Measurements from ENCODE around the gene DSTN. TPM values are rescaled to one million over a fixed set of nuclear protein-coding genes. Genes with fewer than 3 reads are reported as not detected.

DSTN gene
- total RNA-seq, 2 experiments from 2014 or later, result 91.2 to 94.3 TPM

GRCh38 chr20:17637985-17638640, 68.2 kb downstream of the DSTN start:
- no peaks in the 10 kb centered on the region for H3K9me3 Mint-ChIP-seq
- H3K4me1 Mint-ChIP-seq (ENCODE audit: low read depth), result no peaks in the 10 kb centered on the region
- intact Hi-C loops (cut with micrococcal nuclease), result no loop called here
- CTCF ChIA-PET, result no interaction called here
- H3K36me3 Mint-ChIP-seq, result peaks cover 5% of the 10 kb centered on the region
- no peak for DNase-seq
- no peak overlapping the region for H3K27ac Mint-ChIP-seq
- POLR2A ChIA-PET, result no interaction called here
- no peak overlapping the region for H3K4me3 Mint-ChIP-seq
- H3K27me3 Mint-ChIP-seq, result no peaks in the 10 kb centered on the region

GRCh38 chr20:17638835-17639407, 69.0 kb downstream of the DSTN start:
- no peaks in the 10 kb centered on the region for H3K9me3 Mint-ChIP-seq
- POLR2A ChIA-PET, result no interaction called here
- peaks cover 1% of the 10 kb centered on the region for H3K36me3 Mint-ChIP-seq
- DNase-seq, result no peak
- CTCF ChIA-PET, result no interaction called here
- H3K4me3 Mint-ChIP-seq, result no peak overlapping the region
- H3K4me1 Mint-ChIP-seq (ENCODE audit: low read depth), result no peaks in the 10 kb centered on the region
- H3K27me3 Mint-ChIP-seq, result no peaks in the 10 kb centered on the region
- no peak overlapping the region for H3K27ac Mint-ChIP-seq
- intact Hi-C loops (cut with micrococcal nuclease), result no loop called here

- no peaks in the 10 kb centered on the region for H3K36me3 Mint-ChIP-seq
- H3K4me3 Mint-ChIP-seq, result no peak overlapping the region
- no peak overlapping the region for H3K27ac Mint-ChIP-seq
- ChIA-PET CTCF (no interaction called here), POLR2A (no interaction called here)
- intact Hi-C loops (cut with micrococcal nuclease), result no loop called here
- DNase-seq, result no peak
- no peaks in the 10 kb centered on the region for H3K4me1 Mint-ChIP-seq (ENCODE audit: low read depth)
- H3K27me3 Mint-ChIP-seq, result no peaks in the 10 kb centered on the region
- no peaks in the 10 kb centered on the region for H3K9me3 Mint-ChIP-seq
These were observed 70.4 kb downstream of the DSTN start for GRCh38 chr20:17640146-17640874.

GRCh38 chr20:17640875-17641378, 71.1 kb downstream of the DSTN start:
- Mint-ChIP-seq H3K9me3 (no peaks in the 10 kb centered on the region), H3K36me3 (no peaks in the 10 kb centered on the region), H3K4me1 (ENCODE audit: low read depth) (no peaks in the 10 kb centered on the region), H3K4me3 (no peak overlapping the region), H3K27ac (no peak overlapping the region), H3K27me3 (no peaks in the 10 kb centered on the region)
- POLR2A ChIA-PET, result no interaction called here
- intact Hi-C loops (cut with micrococcal nuclease), result no loop called here
- DNase-seq, result no peak
- CTCF ChIA-PET, result no interaction called here

- H3K4me1 Mint-ChIP-seq (ENCODE audit: low read depth), result no peaks in the 10 kb centered on the region
- no peak for DNase-seq
- POLR2A ChIA-PET, result no interaction called here
- intact Hi-C loops (cut with micrococcal nuclease), result no loop called here
- CTCF ChIA-PET, result no interaction called here
- no peak overlapping the region for H3K27ac Mint-ChIP-seq
- no peak overlapping the region for H3K4me3 Mint-ChIP-seq
- no peaks in the 10 kb centered on the region for H3K36me3 Mint-ChIP-seq
- H3K9me3 Mint-ChIP-seq, result no peaks in the 10 kb centered on the region
- H3K27me3 Mint-ChIP-seq, result no peaks in the 10 kb centered on the region
These were observed 71.7 kb downstream of the DSTN start for GRCh38 chr20:17641520-17641964.

GRCh38 chr20:17641993-17642392, 72.1 kb downstream of the DSTN start:
- ChIA-PET POLR2A (no interaction called here), CTCF (no interaction called here)
- H3K27me3 Mint-ChIP-seq, result no peaks in the 10 kb centered on the region
- H3K9me3 Mint-ChIP-seq, result no peaks in the 10 kb centered on the region
- no peak overlapping the region for H3K4me3 Mint-ChIP-seq
- intact Hi-C loops (cut with micrococcal nuclease), result no loop called here
- no peaks in the 10 kb centered on the region for H3K4me1 Mint-ChIP-seq (ENCODE audit: low read depth)
- no peaks in the 10 kb centered on the region for H3K36me3 Mint-ChIP-seq
- DNase-seq, result no peak
- H3K27ac Mint-ChIP-seq, result no peak overlapping the region

GRCh38 chr20:17642404-17643269, 72.8 kb downstream of the DSTN start:
- no peaks in the 10 kb centered on the region for H3K27me3 Mint-ChIP-seq
- CTCF ChIA-PET, result no interaction called here
- intact Hi-C loops (cut with micrococcal nuclease), result no loop called here
- H3K4me3 Mint-ChIP-seq, result no peak overlapping the region
- H3K4me1 Mint-ChIP-seq (ENCODE audit: low read depth), result no peaks in the 10 kb centered on the region
- no peak for DNase-seq
- H3K27ac Mint-ChIP-seq, result no peak overlapping the region
- POLR2A ChIA-PET, result no interaction called here
- no peaks in the 10 kb centered on the region for H3K9me3 Mint-ChIP-seq
- H3K36me3 Mint-ChIP-seq, result no peaks in the 10 kb centered on the region

- intact Hi-C loops (cut with micrococcal nuclease), result no loop called here
- POLR2A ChIA-PET, result no interaction called here
- no peaks in the 10 kb centered on the region for H3K36me3 Mint-ChIP-seq
- no peaks in the 10 kb centered on the region for H3K4me1 Mint-ChIP-seq (ENCODE audit: low read depth)
- no peaks in the 10 kb centered on the region for H3K27me3 Mint-ChIP-seq
- CTCF ChIA-PET, result no interaction called here
- no peaks in the 10 kb centered on the region for H3K9me3 Mint-ChIP-seq
- DNase-seq, result no peak
- no peak overlapping the region for H3K27ac Mint-ChIP-seq
- H3K4me3 Mint-ChIP-seq, result no peak overlapping the region
These were observed 73.8 kb downstream of the DSTN start for GRCh38 chr20:17643531-17644188.

GRCh38 chr20:17644451-17644850, 74.6 kb downstream of the DSTN start:
- Mint-ChIP-seq H3K36me3 (no peaks in the 10 kb centered on the region), H3K9me3 (no peaks in the 10 kb centered on the region), H3K27ac (no peak overlapping the region), H3K4me3 (no peak overlapping the region), H3K4me1 (ENCODE audit: low read depth) (peaks cover 3% of the 10 kb centered on the region), H3K27me3 (no peaks in the 10 kb centered on the region)
- ChIA-PET CTCF (no interaction called here), POLR2A (no interaction called here)
- intact Hi-C loops (cut with micrococcal nuclease), result no loop called here
- DNase-seq, result no peak

- intact Hi-C loops (cut with micrococcal nuclease), result no loop called here
- Mint-ChIP-seq H3K9me3 (no peaks in the 10 kb centered on the region), H3K4me1 (ENCODE audit: low read depth) (peaks cover 3% of the 10 kb centered on the region), H3K27ac (no peak overlapping the region), H3K27me3 (no peaks in the 10 kb centered on the region), H3K36me3 (no peaks in the 10 kb centered on the region), H3K4me3 (no peak overlapping the region)
- DNase-seq, result no peak
- CTCF ChIA-PET, result no interaction called here
- POLR2A ChIA-PET, result no interaction called here
These were observed 75.1 kb downstream of the DSTN start for GRCh38 chr20:17645010-17645409.

GRCh38 chr20:17645546-17646208, 75.8 kb downstream of the DSTN start:
- no peaks in the 10 kb centered on the region for H3K9me3 Mint-ChIP-seq
- CTCF ChIA-PET, result interaction anchor here (1.3 kb wide), 1 partner anchor 141 kb away, joined by 3 read pairs; no protein-coding TSS in a partner anchor
- intact Hi-C loops (cut with micrococcal nuclease), result no loop called here

More at GRCh38 chr20:17645546-17646208, 75.8 kb downstream of the DSTN start:
- no peak for DNase-seq
- Mint-ChIP-seq H3K27me3 (no peaks in the 10 kb centered on the region), H3K36me3 (no peaks in the 10 kb centered on the region), H3K4me1 (ENCODE audit: low read depth) (peaks cover 3% of the 10 kb centered on the region), H3K27ac (no peak overlapping the region), H3K4me3 (no peak overlapping the region)
- POLR2A ChIA-PET, result no interaction called here

All from activated CD4-positive, alpha-beta memory T cell treated with anti-CD3 and anti-CD28 coated beads for 36 hours (primary cell).